GOT3 (cell line): Measurements from ENCODE around the gene TEAD1.
"Not testable (repeated sequence)": the region's sequence is repeated elsewhere in the genome, so short reads cannot be mapped to it uniquely, and the experiment has no call there.

Experiments used
- DNase-seq: peaks from one replicate; lab custom pipeline; 2025; ENCODE audit warnings: mixed read lengths; lab: John Stamatoyannopoulos, UW

Gene TEAD1

GRCh38 chr11:12737024-12737423, 62.8 kb downstream of the TEAD1 start:
- no peak for DNase-seq

DNA sequence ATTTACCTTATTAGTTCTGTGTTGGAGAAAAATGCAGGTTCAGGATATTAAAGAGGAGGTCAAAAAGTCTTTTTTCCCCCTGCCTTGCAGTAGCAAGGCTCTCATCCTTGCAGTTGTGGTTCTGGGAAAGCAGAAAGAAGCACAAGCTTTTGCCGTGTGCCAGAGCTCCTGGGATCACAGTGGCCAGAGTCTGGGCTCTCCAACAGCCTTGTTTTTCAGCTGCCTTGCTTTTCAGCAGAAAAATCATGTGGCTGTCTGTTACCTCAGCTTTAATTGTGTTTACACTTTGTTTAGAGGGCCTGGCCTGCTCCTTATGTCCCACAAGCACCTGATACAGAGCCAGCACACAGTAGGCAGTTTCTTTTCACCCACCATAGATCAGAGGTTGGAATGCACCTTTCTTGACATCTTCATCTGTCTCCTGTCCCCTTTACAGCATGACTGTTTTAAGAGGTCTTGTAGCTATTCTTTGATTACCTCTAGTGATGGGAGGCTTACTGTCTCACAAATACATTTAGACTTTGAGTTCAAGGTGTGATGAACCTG, 67.5 kb downstream of the TEAD1 start:
- no peak for DNase-seq

DNA sequence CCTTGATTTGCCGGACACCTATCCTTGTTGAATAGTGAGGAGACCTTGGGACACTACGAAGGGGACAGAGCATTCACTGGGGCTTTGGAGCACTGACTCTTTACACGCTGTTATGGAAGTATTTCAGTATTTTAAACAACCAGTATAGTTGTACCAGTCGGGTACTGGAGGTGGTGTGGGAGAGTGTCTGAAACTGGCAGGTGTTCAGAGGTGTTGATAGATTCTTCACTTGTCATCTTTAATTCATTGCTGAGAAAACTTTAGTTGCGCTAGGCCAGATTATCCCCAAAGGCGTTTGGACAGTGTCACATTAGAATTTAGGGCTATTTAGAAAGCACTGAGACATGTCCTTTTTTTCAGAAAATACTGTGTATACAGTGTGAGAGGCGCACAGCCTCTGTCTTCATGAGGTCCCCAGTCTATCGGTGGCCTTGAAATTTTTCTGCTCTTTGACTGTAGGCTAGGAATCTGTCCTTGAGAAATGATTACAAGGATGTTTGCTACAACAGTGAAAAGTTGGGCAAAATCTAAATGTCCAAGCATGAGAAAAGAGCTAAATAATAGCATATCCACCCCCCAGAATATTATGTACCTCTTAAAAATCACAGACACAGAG, 69.7 kb downstream of the TEAD1 start:
- DNase-seq = no peak

GRCh38 chr11:12744826-12745502, 70.7 kb downstream of the TEAD1 start:
- DNase-seq = no peak

DNA sequence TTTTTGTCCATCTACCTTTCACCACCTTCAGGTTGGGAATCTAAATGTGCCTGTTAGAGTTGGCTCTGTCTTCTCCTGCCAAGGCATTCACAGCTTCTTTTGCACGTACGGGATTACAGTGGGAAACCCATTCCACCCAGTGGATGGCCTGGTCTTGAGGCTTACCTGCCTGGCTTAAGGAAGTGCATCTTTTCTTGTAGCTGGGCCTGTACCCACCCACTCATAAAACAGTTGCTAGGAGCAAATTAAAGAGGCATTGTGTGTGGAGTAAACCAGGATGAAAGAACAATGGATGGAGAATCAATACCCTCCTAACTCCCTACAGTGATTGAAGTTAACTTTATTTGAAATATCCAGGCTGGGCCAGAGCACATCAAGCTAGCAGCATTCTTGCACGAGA, 71.6 kb downstream of the TEAD1 start:
- no peak for DNase-seq

DNA sequence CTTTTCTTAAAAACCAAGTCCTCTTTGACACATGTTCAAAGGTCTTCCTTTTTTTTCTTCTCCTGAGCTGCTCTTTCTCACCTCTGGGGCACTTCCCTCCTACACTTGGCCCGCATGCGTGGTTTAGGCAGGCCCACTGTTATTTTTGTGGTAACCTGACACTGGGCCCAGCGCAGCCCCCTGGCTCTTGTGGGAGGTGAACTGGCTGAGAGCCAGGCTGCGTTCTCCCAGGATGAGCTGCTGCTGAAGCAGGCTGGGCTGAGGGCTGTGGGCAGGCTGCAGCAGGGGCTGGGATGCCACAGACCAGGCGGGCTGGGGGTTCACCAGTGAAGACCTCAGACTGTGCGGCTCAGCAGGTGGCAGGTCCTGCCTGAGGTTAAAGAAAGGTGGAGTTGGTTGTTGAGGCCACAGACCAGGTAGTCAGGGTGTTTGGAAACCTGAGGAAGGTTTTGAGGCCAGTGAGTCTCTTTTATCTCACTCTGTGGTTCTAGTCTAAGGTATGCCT, 72.4 kb downstream of the TEAD1 start:
- no peak for DNase-seq

DNA sequence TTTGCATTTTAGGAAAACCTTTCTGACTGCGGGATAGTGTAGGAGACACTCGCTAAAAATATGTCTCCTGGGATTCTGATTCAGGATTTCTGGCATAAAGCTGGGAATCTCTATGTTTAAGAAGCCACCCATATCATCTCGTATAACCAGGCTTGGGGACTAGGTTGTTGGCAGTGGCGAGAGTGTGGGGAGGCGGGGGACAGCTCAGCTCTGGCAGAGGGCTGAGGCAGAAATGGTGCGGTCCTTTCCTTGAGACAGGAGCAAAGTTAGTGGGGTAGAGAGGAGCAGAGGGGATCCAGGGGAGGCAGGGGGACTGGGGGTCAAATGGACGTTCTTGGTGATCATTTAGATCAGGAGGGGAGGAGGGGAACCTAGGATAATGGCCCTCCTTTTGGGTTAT, 74.3 kb downstream of the TEAD1 start:
- no peak for DNase-seq

DNA sequence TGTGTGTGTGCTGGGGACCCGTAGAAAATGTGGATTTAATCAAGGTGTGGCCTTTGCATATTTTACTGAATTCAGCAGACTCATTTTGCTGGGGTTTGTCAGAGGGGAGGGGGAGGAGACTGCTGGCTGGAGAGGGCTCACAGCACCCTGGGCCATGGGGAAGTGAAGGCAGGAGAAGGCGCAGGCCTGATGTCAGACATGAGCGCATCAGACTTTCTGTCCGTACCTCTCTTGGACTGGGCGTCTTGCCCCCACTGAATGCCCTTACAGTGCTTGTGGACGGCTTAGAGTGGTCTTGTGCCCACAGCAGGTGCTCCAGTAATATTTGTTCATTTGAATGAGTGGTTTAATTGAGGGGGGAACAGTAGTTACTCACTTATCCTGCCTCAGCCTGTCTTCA, 75.2 kb downstream of the TEAD1 start:
- no peak for DNase-seq

DNA sequence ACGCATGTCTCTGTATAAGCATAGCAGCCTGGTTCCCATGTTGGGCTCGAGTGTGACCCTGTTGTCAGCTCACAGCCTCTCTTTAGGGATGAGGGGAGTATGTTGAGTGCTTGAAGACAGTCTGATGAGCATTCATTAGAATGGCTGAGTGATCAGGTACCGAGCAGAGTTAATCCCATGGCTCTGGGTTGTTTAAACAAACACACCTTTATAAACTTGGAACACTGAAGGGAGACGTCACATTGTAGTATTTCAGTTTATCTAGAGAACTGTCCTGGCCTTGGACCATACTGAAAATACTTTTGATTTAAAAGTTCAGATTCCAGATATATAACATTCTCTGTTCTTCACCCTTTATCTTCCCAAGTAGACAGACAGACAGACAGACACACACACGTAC, 76.0 kb downstream of the TEAD1 start:
- no peak for DNase-seq

DNA sequence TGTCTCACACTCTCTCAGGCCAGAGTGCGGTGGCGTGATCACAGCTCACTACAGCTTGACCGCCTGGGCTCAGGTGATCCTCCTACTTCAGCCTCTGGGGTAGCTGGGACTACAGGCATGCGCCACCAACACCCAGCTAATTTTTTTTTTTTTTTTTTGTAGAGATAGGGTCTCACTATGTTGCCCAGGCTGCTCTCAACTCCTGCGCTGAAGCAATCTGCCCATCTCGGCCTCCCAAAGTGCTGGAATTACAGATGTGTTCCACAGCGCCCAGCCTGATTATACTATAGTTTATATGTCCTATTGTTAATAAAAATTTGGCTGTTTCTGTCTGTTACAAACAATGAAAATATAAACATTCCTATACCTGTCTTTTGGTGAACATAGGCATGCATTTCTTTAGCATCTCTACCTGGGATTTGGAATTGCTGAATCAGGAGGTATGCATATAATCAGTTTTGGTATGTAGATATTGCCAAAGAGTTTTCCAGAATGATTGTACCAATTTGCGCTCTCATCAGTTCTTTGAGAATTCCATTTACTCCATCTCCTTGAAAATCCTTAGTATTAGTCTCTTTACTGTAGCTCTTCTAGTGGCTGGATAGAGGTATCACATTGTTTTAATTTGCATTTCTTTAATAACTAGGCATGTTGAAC, 78.8 kb downstream of the TEAD1 start:
- no peak for DNase-seq

DNA sequence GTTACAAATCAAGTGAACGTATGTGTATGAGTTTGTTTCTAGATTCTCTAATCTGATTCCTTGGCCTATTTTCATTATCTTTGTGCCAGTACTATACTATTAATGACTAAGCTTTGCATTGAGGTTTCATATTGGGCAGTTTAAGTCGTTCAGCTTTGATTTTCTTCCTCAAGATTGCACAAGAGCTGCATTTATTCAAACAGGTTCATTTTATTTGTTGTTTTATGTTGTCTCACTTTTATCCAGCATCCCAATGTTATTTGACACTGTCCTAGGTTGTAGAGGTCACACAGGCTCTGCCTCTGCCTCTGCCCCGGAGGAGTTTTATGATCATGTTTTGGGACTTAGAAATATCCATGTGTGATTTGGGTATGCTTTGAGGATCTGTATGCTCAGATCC, 79.8 kb downstream of the TEAD1 start:
- no peak for DNase-seq

DNA sequence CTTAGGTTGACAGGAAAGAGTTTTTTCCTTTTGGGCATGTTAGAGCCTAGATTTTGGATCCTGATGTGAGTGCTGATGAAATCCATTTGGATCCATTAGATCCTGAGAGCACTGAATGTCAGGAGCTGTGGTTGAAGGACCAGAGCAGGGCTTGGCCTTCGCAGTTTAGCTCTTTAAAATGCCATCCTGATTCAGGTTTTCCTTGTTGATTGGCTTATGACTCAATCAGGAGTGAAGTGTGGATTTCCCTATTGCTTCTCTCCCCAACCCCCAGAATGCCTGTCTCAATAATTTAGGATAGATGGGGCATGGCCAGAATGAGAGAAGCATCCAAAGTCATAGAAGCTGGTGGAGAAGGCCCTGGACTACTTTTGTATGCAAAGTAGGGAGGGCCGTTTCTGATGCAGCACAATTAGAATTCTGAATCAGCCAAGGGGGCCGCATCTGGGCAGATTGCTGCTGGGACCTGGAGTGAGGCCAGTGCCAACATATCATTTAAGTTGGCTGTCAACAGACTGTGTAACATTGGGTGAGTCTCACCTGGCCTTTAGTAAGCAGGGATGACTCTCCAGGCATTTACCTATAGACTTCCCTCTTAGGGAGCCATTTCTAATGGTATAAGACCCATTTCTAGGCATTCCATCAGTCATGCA, 80.5 kb downstream of the TEAD1 start:
- DNase-seq = no peak

DNA sequence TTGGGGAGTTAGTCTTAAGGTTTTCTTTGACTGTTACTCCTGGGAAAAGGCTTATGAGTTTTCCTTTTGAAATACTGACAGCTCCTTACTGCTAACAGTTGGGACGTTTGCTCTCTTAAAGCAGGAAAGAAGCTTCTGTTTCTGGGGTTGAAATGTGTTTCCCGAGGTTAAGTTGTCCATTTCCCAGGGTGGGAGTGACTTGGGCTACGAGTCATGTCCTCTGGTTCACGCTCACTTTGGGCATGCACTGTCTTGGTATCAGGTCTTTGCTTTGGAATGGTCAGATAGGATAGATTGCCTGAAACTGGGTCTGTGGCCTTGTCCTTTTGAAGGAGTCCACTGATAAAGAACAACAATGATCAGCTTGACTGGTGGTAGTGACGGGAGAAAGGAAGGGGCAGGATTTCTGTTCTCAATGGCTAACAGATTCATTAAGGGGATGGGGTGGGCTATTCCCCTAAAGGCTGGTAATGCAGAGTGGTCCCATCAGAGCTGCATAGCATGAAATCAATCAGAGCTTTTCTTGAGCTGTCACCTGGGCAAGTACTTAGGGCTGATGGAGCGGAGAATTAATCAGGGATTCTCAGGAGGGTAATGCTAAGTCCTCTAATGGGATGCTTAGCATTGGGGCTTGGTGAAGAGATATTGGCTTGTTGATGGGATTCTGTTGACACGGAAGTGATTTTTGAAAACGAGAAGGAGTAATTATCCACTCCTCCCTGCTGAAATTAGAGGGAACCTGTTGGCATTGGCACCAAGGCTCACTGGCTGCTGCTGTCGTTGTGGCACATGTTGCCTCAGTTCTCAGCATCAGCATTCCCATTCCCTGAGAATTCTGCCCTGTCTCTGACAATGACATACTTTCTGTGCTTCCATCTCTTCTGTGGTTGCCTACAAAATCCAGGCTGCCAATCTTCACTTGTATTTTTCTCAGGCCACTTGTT, 81.6 kb downstream of the TEAD1 start:
- no peak for DNase-seq

- DNase-seq = no peak
Observed at GRCh38 chr11:12756454-12756806, 82.2 kb downstream of the TEAD1 start.

- DNase-seq = no peak
Observed at GRCh38 chr11:12756867-12757266, 82.6 kb downstream of the TEAD1 start.

- no peak for DNase-seq
Observed at GRCh38 chr11:12757416-12757815, 83.2 kb downstream of the TEAD1 start.

GRCh38 chr11:12758117-12758516, 83.9 kb downstream of the TEAD1 start:
- not testable (repeated sequence) for DNase-seq

GRCh38 chr11:12761029-12761428, 86.8 kb downstream of the TEAD1 start:
- DNase-seq = no peak

DNA sequence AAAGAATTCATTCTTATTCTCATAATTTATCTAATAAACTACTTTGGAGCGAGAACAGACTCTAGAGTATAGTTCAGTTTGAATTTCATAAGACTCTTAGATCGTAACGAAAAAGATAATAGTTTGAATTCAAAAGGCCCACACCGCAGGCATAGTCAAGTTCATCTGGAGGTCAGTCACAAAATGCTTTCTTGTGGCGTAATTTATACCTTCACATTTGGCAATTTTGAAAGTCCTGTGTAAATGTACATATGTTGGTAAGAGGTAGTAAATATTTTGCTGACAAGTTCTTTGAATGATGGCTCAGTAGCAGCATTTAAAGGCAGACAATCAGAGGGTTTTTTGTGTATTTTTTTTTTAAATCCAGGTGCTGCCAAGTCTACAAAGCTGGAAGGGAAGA, 88.1 kb downstream of the TEAD1 start:
- no peak for DNase-seq

- DNase-seq = no peak
Observed at GRCh38 chr11:12762696-12763324, 88.6 kb downstream of the TEAD1 start.
